GM12875 (cell line): ENCODE results near the gene C3orf38.
"Not testable (repeated sequence)": the region's sequence is repeated elsewhere in the genome, so short reads cannot be mapped to it uniquely, and the experiment has no call there.

Source experiments
- H3K4me3 ChIP-seq: one replicate; pipeline ENCODE4 v1.5.1; 2011; ENCODE audit warnings: low read depth, low read length, control low read depth
- TF ChIP-seq, protein P1 (sequence below): IDR thresholded peaks from 2 replicates; pipeline ENCODE4 v1.5.1; 2011; ENCODE audit warnings: low read depth, mild to moderate bottlenecking, control low read depth, inconsistent platforms, low read length, moderate library complexity, borderline replicate concordance; ENCODE audit not compliant: insufficient read depth

The C3orf38 gene

DNA sequence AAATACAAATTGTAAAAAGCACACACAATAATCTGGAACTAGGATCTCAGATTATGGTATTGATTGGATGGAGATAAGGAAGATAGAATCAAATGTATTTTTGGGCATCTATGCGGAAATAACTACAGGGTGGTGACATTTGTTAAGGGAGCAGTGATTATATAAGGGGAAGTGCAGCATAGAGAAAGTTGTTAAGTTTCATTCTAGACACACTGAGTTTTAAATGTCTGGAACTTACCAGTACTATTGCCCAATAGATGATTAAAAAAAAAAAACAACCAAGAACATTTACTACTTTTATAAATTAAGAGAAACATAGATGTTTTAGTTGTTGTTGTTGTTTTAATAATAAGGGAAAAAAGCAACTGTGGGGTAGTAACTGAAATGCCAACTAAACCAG, 32.1 kb upstream of the C3orf38 start:
- TF ChIP-seq, protein P1, sequence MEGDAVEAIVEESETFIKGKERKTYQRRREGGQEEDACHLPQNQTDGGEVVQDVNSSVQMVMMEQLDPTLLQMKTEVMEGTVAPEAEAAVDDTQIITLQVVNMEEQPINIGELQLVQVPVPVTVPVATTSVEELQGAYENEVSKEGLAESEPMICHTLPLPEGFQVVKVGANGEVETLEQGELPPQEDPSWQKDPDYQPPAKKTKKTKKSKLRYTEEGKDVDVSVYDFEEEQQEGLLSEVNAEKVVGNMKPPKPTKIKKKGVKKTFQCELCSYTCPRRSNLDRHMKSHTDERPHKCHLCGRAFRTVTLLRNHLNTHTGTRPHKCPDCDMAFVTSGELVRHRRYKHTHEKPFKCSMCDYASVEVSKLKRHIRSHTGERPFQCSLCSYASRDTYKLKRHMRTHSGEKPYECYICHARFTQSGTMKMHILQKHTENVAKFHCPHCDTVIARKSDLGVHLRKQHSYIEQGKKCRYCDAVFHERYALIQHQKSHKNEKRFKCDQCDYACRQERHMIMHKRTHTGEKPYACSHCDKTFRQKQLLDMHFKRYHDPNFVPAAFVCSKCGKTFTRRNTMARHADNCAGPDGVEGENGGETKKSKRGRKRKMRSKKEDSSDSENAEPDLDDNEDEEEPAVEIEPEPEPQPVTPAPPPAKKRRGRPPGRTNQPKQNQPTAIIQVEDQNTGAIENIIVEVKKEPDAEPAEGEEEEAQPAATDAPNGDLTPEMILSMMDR = no peak
- H3K4me3 ChIP-seq = no peak overlapping the region

DNA sequence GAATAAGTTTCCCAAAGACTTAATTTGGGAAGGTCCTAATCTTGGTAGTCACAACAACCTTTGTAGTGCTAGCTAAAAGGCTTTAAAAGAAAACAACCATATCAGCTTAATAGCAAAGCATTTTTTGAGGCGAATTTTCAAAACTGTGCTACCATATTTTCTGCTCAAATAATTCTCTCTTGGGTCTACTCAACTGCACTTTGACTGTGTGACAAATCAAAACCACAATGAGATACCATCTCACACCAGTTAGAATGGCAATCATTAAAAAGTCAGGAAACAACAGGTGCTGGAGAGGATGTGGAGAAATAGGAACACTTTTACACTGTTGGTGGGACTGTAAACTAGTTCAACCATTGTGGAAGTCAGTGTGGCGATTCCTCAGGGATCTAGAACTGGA, 31.2 kb upstream of the C3orf38 start:
- not testable (repeated sequence) for H3K4me3 ChIP-seq

DNA sequence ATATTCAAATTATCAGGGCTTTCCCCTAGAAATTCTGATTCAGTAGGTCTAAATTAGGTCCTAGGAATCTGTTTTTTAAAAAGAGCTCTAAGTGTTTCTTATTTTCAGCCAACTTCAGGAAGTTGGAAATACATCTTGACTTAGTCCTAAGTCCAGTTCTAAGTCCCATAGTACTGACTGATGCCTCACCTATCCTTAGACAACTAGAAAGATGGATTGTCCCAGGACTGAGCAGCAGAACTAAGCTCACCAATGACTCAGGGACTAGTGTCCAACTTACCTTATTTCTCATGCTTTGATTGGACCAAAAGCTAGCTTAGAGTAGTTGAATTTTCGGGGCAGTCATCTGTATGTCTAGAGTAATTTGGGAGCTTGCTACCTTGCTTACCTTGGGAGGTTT, 26.2 kb upstream of the C3orf38 start:
- TF ChIP-seq, protein P1 = no peak
- no peak overlapping the region for H3K4me3 ChIP-seq

DNA sequence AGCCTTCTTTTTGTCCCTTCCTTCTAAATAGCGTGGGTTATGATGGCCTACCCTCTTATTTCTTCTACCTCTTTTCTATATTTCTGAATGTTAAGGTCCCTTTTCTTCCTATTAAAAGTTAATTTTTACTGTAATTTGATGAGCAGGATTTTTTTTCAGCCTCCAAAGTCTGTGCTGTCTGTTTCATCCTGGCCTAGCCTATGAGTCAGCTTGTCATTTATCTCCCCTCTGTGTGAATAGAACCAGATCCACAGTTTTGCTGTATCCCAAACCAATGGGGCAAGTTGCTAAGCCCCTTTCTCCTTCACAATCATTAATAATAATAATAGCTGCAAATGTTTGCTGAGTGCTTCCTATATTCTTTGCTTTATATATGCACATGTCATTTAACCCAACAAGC, 18.1 kb upstream of the C3orf38 start:
- TF ChIP-seq, protein P1 = no peak
- no peak overlapping the region for H3K4me3 ChIP-seq

DNA sequence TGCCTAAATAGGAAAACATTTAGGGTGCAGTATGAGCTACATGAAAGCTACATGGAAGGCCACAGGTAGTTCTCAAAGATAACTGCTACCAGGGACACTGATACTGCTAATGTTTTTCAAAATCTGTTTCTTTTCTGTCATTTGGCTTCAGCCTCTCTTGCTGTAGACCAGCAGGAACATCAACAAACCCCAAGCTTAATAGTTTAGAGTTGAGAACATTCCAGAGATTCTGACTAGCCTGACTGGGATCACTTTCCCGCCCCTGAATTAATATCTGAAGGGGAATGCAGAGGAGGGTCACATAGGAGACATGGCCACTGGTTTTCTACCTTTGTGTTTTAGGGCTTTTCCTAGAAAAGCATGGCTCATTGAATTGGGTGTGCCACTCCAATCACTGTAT, 16.9 kb upstream of the C3orf38 start:
- TF ChIP-seq, protein P1 = no peak
- H3K4me3 ChIP-seq = no peak overlapping the region

DNA sequence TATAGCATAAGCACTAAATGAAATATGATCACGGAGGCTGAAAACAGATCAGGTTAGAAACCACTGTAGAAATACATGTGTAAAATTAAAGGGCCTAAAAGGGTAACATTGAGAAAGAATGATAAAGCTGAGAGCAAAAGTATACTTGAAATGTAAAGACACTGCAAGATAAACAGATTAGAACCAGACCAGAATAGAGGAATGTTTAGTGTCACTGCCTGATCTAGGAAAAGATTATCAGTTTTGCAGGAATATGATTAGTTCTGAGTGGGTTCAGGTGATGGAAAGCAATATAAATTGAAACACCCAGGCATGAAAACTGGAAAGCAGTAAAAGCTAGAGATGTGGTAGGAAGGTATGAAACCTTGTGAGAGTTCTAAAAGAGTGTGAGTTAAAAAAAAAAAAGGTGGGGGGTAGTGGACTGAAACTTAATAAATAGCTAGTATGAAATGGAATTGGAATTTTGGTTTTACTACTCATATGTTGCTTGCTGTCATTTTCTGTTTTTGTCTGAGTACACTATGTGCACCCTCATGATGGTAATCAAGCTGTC, 16.0 kb upstream of the C3orf38 start:
- no peak overlapping the region for H3K4me3 ChIP-seq
- TF ChIP-seq, protein P1 = no peak

DNA sequence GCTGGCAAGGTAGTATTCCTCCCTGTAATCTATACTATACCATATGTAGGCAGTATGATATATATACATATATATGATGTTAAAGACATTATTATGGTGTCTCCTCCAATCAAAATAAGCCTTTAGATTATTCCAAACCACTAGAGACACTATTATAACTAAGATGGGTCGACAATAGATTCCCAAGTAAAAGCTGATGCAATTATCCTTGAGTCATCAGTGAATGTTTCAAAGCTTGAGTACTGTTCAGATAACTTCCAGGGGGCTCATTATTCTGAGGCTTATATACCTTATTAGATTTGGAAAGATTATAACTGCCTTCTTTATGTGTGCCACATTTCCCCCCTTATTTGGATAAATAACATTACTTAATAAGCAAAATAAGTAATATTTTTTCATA, 11.9 kb upstream of the C3orf38 start:
- no peak overlapping the region for H3K4me3 ChIP-seq
- TF ChIP-seq, protein P1 = no peak
